Stimulated activated CD8-positive, alpha-beta memory T cell treated with anti-CD3 and anti-CD28 coated beads, Interleukin-4, amount 100 ng/mL, for 48 hours (primary cell): ENCODE results near the gene DAB1.

ENCODE experiments used
- DNase-seq: peaks from one replicate; pipeline ENCODE4 v3.0.0-alpha.2; 2020

DAB1 gene

GRCh38 chr1:56965191-56965590 is 458.7 kb downstream of the DAB1 start:
- DNase-seq = no peak

DNA sequence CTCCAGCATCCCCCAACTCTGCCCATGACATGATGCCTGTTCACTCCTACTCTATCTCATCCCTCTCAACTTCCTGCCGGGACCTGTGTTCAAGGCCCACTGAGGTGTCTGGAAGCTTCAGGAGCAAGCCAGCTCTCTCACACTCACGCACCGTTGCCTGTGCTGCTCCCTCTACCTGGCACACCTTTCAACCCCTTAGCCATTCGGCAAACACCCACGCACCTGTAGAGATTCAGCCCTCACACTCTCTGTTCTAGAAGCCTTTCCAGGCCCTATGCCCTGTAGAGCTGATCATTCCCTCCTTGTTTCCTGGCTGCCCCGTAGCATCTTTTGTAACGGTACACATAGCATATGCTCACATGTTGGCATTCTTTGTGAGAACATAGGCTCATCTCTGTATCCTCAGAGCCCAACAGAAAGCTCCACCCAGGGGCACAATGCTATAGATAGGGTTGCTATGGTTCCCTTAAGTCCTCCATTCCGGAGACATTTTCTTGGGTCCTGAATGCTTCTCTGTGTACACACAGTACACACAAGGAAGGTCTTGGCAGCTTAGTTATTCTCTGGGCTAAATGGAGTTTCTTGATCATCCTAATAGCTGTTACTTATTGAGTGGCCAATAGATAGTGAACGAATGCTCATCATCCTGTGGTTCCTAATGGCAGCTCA is 459.4 kb downstream of the DAB1 start:
- DNase-seq = no peak

DNA sequence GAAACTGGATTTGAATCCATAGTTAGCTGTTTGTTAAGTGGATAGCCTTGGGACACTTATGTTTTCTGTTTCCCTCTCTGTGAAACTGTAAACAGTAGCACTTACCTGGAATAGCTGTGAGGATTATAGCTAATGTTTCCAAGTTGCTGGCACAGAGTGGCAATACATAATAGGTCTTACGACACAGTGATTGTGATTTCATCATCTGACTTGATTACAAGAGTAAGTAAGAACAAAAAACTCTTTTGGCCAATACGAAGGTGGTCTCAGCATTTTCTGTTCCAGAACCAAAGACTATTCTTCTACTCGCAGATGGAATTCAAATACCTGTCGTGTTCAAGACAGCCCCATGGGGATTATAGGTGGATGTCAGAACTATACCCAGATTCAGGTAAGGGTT is 460.2 kb downstream of the DAB1 start:
- DNase-seq = no peak

GRCh38 chr1:56961426-56961825 is 462.4 kb downstream of the DAB1 start:
- no peak for DNase-seq

DNA sequence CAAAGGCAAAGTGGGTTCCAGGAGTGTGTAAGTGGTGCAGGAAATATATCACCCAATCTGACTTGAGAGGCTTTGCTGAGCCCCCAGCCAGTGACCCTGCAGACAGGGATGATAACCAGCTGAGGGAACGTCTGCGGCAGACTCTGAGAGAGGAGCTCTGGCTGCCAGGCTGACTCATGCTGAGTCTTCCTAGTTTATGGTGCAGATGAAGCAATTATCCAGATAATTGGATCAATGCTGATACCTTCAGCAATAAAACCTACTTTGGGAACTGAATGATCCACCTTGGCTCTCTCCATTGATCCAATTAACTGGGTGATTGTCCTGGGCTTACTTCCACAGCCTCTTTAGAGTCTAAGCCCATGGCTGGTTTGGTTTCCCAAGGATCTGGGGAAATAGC is 465.3 kb downstream of the DAB1 start:
- DNase-seq = no peak

GRCh38 chr1:56957931-56958330 is 465.9 kb downstream of the DAB1 start:
- DNase-seq = no peak

DNA sequence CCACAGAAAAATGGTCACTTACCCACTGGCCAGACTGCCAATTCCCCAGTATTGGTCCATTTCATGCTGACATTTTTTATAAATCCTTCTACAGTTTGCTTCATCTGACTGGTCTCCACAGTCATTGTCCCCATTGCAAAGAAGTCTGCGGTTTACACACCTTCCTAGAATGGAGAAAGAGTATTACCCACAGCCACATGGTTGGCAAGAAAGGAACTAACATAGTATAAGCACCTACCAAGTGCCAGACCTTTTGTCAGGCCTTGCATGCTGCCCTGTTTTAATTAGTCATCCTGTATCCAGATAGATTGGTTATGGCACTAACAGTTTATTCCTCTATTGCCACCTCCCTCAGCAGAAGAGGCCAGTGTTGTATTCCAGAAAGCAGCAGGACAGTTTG is 469.2 kb downstream of the DAB1 start:
- DNase-seq = no peak

DNA sequence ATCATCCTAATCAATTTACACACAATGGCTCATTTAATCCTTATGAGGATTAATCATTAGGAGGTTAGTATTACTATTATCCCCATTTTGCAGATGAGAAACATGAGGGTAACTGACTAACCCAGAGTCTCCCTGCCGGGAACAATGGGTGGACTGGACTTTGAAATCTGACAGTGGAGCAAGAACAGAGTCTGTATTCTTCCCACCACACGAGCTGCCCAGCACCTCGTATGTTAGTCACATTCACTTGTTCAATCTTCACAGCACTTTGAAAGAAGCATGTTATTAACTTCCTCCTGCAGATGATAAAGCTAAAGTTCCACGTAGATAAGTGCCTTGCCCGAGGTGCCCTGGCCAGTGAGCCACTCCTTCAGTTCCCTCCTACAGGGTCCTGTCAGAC is 470.5 kb downstream of the DAB1 start:
- no peak for DNase-seq

DNA sequence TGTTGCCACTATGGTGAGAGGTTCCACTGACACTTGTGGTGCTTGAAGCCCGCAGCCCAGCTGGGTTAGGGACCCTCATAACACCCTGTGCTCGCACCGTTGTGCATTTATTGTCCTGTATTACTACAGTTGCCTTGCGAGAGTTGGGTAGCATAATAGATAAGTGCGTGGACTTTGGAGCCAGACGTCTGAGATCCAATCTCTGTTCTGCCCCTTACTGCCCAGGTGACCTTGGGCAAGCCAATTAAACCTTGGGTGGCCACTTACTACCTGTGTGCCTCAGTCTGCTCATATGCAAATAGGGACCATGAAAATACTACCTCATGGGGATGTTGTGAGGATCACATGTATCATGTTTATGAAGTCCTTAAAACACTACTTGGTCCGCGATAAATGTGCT is 471.4 kb downstream of the DAB1 start:
- DNase-seq = no peak

DNA sequence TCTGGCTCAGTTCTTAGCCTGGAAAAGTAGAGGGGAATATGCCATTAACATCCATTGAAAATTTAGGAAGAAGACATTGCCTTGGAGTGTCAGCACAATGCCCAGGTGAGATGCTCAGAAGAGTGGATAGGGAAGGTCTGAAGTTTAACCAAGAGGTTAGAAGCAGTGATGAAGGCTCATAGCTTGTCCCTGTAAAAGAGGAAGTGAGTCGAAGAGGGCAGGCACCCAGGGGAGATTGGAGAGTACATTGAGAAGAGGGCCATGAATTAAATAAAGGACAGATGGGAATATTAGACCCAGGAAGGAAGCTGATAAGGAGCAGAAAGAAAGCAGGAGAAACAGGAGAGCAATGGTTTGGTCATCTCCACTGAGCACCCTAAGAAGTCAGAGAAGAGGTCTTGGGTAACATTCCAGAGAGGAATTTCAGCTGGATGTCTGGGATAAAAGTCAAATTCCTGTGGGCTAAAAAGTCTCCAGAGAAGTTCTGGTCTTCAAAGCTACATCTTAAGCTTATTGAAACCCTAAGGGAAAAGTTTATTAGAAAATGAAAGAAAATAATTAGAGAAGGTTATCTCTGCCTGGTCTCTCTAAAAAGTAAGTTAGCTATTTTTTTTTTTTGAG is 475.3 kb downstream of the DAB1 start:
- DNase-seq = no peak
